GM19463 (cell line): ENCODE measurements around the gene PPBP.
"Not testable (repeated sequence)": the region's sequence is repeated elsewhere in the genome, so short reads cannot be mapped to it uniquely, and the experiment has no call there.

Source experiments
- ATAC-seq: cut with Tn5 transposase; IDR thresholded peaks from one replicate; pipeline ENCODE4 v1.9.1; 2021; ENCODE audit warnings: mild to moderate bottlenecking, moderate library complexity; ENCODE audit not compliant: unreplicated experiment

The PPBP gene

GRCh38 chr4:73998040-73999011, 10.3 kb upstream of the PPBP start, which contains the start of gene CXCL5:
CXCL5 (minus strand) TSS chr4:73998677; CDS start chr4:73998581, 96 bp downstream.
- ATAC-seq: no peak

- no peak for ATAC-seq
Measured at GRCh38 chr4:73992050-73992449, 4.1 kb upstream of the PPBP start.

GRCh38 chr4:73991742-73992000, 3.7 kb upstream of the PPBP start:
- no peak for ATAC-seq

- no peak for ATAC-seq
Measured at GRCh38 chr4:73990988-73991741, 3.2 kb upstream of the PPBP start.

- ATAC-seq: no peak
Measured at GRCh38 chr4:73989928-73990327, 1.9 kb upstream of the PPBP start.

GRCh38 chr4:73989031-73989430, 1.0 kb upstream of the PPBP start:
- ATAC-seq: no peak

- ATAC-seq: no peak
Measured at GRCh38 chr4:73985528-73985852, 2.5 kb downstream of the PPBP start.

GRCh38 chr4:73984736-73985527, 3.1 kb downstream of the PPBP start:
- ATAC-seq: no peak

- not testable (repeated sequence) for ATAC-seq
Measured at GRCh38 chr4:73981175-73981574, 6.8 kb downstream of the PPBP start.

- ATAC-seq: no peak
Measured at GRCh38 chr4:73979407-73979957, 8.5 kb downstream of the PPBP start.

GRCh38 chr4:73978886-73979285, 9.1 kb downstream of the PPBP start:
- no peak for ATAC-seq

GRCh38 chr4:73976716-73977115, 11.3 kb downstream of the PPBP start:
- ATAC-seq: no peak

GRCh38 chr4:73976217-73976616, 11.8 kb downstream of the PPBP start:
- ATAC-seq: no peak

- ATAC-seq: no peak
Measured at GRCh38 chr4:73974352-73974751, 13.6 kb downstream of the PPBP start.

GRCh38 chr4:73970945-73971344, 17.0 kb downstream of the PPBP start:
- ATAC-seq: no peak

- no peak for ATAC-seq
Measured at GRCh38 chr4:73970011-73970410, 18.0 kb downstream of the PPBP start.

GRCh38 chr4:73967866-73968265, 20.1 kb downstream of the PPBP start:
- no peak for ATAC-seq

- no peak for ATAC-seq
Measured at GRCh38 chr4:73964862-73965611, 23.0 kb downstream of the PPBP start.

- ATAC-seq: no peak
Measured at GRCh38 chr4:73962724-73963123, 25.3 kb downstream of the PPBP start.

- not testable (repeated sequence) for ATAC-seq
Measured at GRCh38 chr4:73959041-73959440, 28.9 kb downstream of the PPBP start.
